LoVo (cell line): ENCODE data around the gene COLEC11.
"Not testable (repeated sequence)": the region's sequence is repeated elsewhere in the genome, so short reads cannot be mapped to it uniquely, and the experiment has no call there.

ENCODE experiments used
- DNase-seq: peaks from one replicate; pipeline ENCODE4 v3.0.0-alpha.2; 2016; ENCODE audit warnings: low spot score

The COLEC11 gene

GRCh38 chr2:3594493-3595281 is at the start of gene COLEC11:
Gene COLEC11, plus strand, starts transcription at chr2:3595112. Its CDS starts 9,229 bp downstream, at chr2:3604341.
- DNase-seq: no peak

GRCh38 chr2:3545788-3546478 is 49.0 kb upstream of the COLEC11 start:
- no peak for DNase-seq

GRCh38 chr2:3547915-3548314 is 47.0 kb upstream of the COLEC11 start:
- no peak for DNase-seq

- DNase-seq: no peak
These were observed 41.0 kb upstream of the COLEC11 start for GRCh38 chr2:3553946-3554345.

- no peak for DNase-seq
These were observed 37.2 kb upstream of the COLEC11 start for GRCh38 chr2:3557639-3558204.

- DNase-seq: peak; percentile 98
These were observed 36.5 kb upstream of the COLEC11 start, which contains the start of gene RNASEH1 for GRCh38 chr2:3558205-3559014. Gene RNASEH1, minus strand, starts transcription at chr2:3558333. Its CDS starts 73 bp downstream, at chr2:3558260.

- DNase-seq: no peak
These were observed 31.4 kb upstream of the COLEC11 start for GRCh38 chr2:3563521-3563976.

GRCh38 chr2:3565117-3565516 is 29.8 kb upstream of the COLEC11 start:
- DNase-seq: no peak

GRCh38 chr2:3566806-3567205 is 28.1 kb upstream of the COLEC11 start:
- no peak for DNase-seq

- not testable (repeated sequence) for DNase-seq
These were observed 25.3 kb upstream of the COLEC11 start for GRCh38 chr2:3569656-3570055.

GRCh38 chr2:3571284-3571683 is 23.6 kb upstream of the COLEC11 start:
- DNase-seq: no peak

- DNase-seq: no peak
These were observed 22.3 kb upstream of the COLEC11 start for GRCh38 chr2:3572620-3573019.

- no peak for DNase-seq
These were observed 20.8 kb upstream of the COLEC11 start for GRCh38 chr2:3574155-3574554.

GRCh38 chr2:3575534-3576262 is 19.2 kb upstream of the COLEC11 start:
- DNase-seq: no peak

GRCh38 chr2:3576263-3576630 is 18.7 kb upstream of the COLEC11 start:
- DNase-seq: not testable (repeated sequence)

GRCh38 chr2:3578987-3579386 is 15.9 kb upstream of the COLEC11 start:
- no peak for DNase-seq

- DNase-seq: no peak
These were observed 14.5 kb upstream of the COLEC11 start for GRCh38 chr2:3580449-3580848.

- DNase-seq: no peak
These were observed 13.3 kb upstream of the COLEC11 start for GRCh38 chr2:3581367-3582262.

GRCh38 chr2:3584076-3584475 is 10.8 kb upstream of the COLEC11 start:
- DNase-seq: no peak

- no peak for DNase-seq
These were observed 10.2 kb upstream of the COLEC11 start for GRCh38 chr2:3584608-3585260.
